H1 (cell line): ENCODE measurements around the gene PAX8. TPM values are rescaled to one million over a fixed set of nuclear protein-coding genes. Genes with fewer than 3 reads are reported as not detected.

Experiments used
- CTCF ChIA-PET: fragments of 300-600 bp; sonication (Branson Sonifier 250); formaldehyde crosslinking; loops from one replicate; lab custom pipeline; 2021; ENCODE audit not compliant: partially characterized antibody; lab: Charles Lee
- POLR2A ChIA-PET: fragments of 300-600 bp; sonication (Branson Sonifier 250); formaldehyde crosslinking; loops from one replicate; lab custom pipeline; 2021; ENCODE audit warnings: inconsistent platforms; ENCODE audit not compliant: partially characterized antibody; lab: Charles Lee
- DNase-seq, 2 experiments: peaks; one replicate each; pipeline versions ENCODE4 v3.0.0 to v3.0.0-alpha.2; 2010 to 2022; ENCODE audit warnings: low spot score in 2 of 2, low read depth in 1 of 2, mixed read lengths in 1 of 2
- FAIRE-seq: peaks from 2 replicates; lab custom pipeline; 2011; peaks lifted over from hg19 to GRCh38; lab: Jason Lieb, UNC
- H2AFZ ChIP-seq: 2 replicates; pipeline ENCODE4 v1.8.1; 2012; ENCODE audit warnings: low read length, inconsistent platforms
- H2AK5ac ChIP-seq: 2 replicates; pipeline ENCODE4 v1.6.1; 2013; ENCODE audit warnings: low read depth, low read length
- H2BK120ac ChIP-seq: replicated peaks from 2 replicates; pipeline ENCODE3; 2013; ENCODE audit warnings: low read depth, low read length, inconsistent platforms
- H2BK12ac ChIP-seq: 2 replicates; pipeline ENCODE4 v1.6.1; 2013; ENCODE audit warnings: low read depth, low read length
- H2BK15ac ChIP-seq: 2 replicates; pipeline ENCODE4 v1.6.1; 2013; ENCODE audit warnings: low read length
- H2BK20ac ChIP-seq: 2 replicates; pipeline ENCODE4 v1.6.1; 2013; ENCODE audit warnings: low read length
- H2BK5ac ChIP-seq: 2 replicates; pipeline ENCODE4 v1.6.1; 2013; ENCODE audit warnings: low read depth, low read length
- H3K14ac ChIP-seq: 2 replicates; pipeline ENCODE4 v1.6.1; 2013; ENCODE audit warnings: inconsistent platforms; ENCODE audit not compliant: insufficient read length
- H3K18ac ChIP-seq: 2 replicates; pipeline ENCODE4 v1.6.1; 2013; ENCODE audit warnings: low read length; ENCODE audit errors: extremely low read depth
- H3K23ac ChIP-seq: 2 replicates; pipeline ENCODE4 v1.6.1; 2013; ENCODE audit warnings: inconsistent platforms; ENCODE audit not compliant: insufficient read length
- H3K23me2 ChIP-seq: 2 replicates; pipeline ENCODE4 v1.6.1; 2013; ENCODE audit warnings: low read depth, low read length
- H3K27ac ChIP-seq: 2 replicates; pipeline ENCODE4 v1.6.1; 2011; ENCODE audit warnings: low read depth, low read length, inconsistent platforms
- H3K27me3 ChIP-seq, 4 experiments: replicated peaks in 1 of 4; 1 replicate in 1 of 4; 2 replicates in 3 of 4; pipeline versions ENCODE4 v1.6.1 to v1.8.1; 2011 to 2013; ENCODE audit warnings: low read length in 3 of 4, mild to moderate bottlenecking in 3 of 4, inconsistent platforms in 2 of 4, mixed read lengths in 2 of 4, moderate library complexity in 1 of 4; ENCODE audit not compliant: control insufficient read depth in 3 of 4, insufficient read depth in 3 of 4; ENCODE audit errors: extremely low read depth in 1 of 4
- H3K36me3 ChIP-seq, 4 experiments: 2 replicates each; pipeline versions ENCODE4 v1.6.1 to v1.8.1; 2011 to 2013; ENCODE audit warnings: mild to moderate bottlenecking in 4 of 4, low read length in 3 of 4, moderate library complexity in 2 of 4, control low read depth in 1 of 4, inconsistent platforms in 1 of 4; ENCODE audit not compliant: insufficient read depth in 4 of 4, control insufficient read depth in 2 of 4
- H3K4ac ChIP-seq: replicated peaks from 2 replicates; pipeline ENCODE3; 2013; ENCODE audit warnings: low read length, low read depth, mixed read lengths, inconsistent platforms; ENCODE audit not compliant: insufficient read length
- H3K4me1 ChIP-seq, 4 experiments: replicated peaks in 1 of 4; 1 replicate in 1 of 4; 2 replicates in 3 of 4; pipeline versions ENCODE4 v1.6.1 to v1.8.1; 2011 to 2013; ENCODE audit warnings: low read length in 3 of 4, inconsistent platforms in 2 of 4, mixed read lengths in 1 of 4; ENCODE audit not compliant: insufficient read depth in 4 of 4, control insufficient read depth in 3 of 4
- H3K4me2 ChIP-seq, 2 experiments: 2 replicates each; pipeline versions ENCODE4 v1.6.1 to v1.8.1; 2011 to 2013; ENCODE audit warnings: low read depth in 2 of 2, low read length in 2 of 2, control low read depth in 1 of 2, inconsistent platforms in 1 of 2, mild to moderate bottlenecking in 1 of 2; ENCODE audit not compliant: insufficient read depth in 1 of 2
- H3K4me3 ChIP-seq, 4 experiments: fragments of 200-600, 300-600 bp in 1 of 4; sonication (generic), shearing (Covaris generic), sonication (Bioruptor Twin) in 1 of 4; 2 replicates each; pipeline versions ENCODE4 v1.5.1 to v1.8.1; 2011 to 2016; ENCODE audit warnings: low read length in 4 of 4, low read depth in 3 of 4, control low read depth in 2 of 4, inconsistent platforms in 2 of 4, mild to moderate bottlenecking in 2 of 4, mixed read lengths in 1 of 4, moderate library complexity in 1 of 4; ENCODE audit not compliant: insufficient read depth in 2 of 4; ENCODE audit errors: extremely low read depth in 1 of 4
- H3K56ac ChIP-seq: replicated peaks from 2 replicates; pipeline ENCODE3; 2013; ENCODE audit warnings: low read depth, mild to moderate bottlenecking, mixed read lengths, low read length, inconsistent platforms; ENCODE audit not compliant: insufficient read length
- H3K79me1 ChIP-seq: 2 replicates; pipeline ENCODE4 v1.6.1; 2013; ENCODE audit warnings: low read depth, low read length, control low read depth
- H3K79me2 ChIP-seq, 2 experiments: 2 replicates each; pipeline versions ENCODE4 v1.6.1 to v1.8.1; 2012 to 2013; ENCODE audit warnings: low read length in 2 of 2, mild to moderate bottlenecking in 2 of 2, inconsistent platforms in 1 of 2; ENCODE audit not compliant: insufficient read depth in 2 of 2, control insufficient read depth in 1 of 2
- H3K9ac ChIP-seq, 4 experiments: replicated peaks in 1 of 4; 1 replicate in 1 of 4; 2 replicates in 3 of 4; pipeline versions ENCODE4 v1.6.1 to v1.8.1; 2011 to 2013; ENCODE audit warnings: low read depth in 3 of 4, low read length in 3 of 4, control low read depth in 2 of 4, mild to moderate bottlenecking in 2 of 4, moderate library complexity in 2 of 4, inconsistent platforms in 1 of 4; ENCODE audit errors: extremely low read depth in 1 of 4
- H3K9me3 ChIP-seq, 2 experiments: 2 replicates each; pipeline versions ENCODE4 v1.6.1 to v1.8.1; 2012 to 2013; ENCODE audit warnings: mild to moderate bottlenecking in 2 of 2, moderate library complexity in 2 of 2, control low read depth in 1 of 2, inconsistent platforms in 1 of 2, low read depth in 1 of 2, low read length in 1 of 2, mixed read lengths in 1 of 2; ENCODE audit not compliant: insufficient read depth in 2 of 2
- H4K20me1 ChIP-seq, 2 experiments: replicated peaks in 1 of 2; 2 replicates each; pipeline versions ENCODE3 to v1.8.1; 2011 to 2013; ENCODE audit warnings: inconsistent platforms in 2 of 2, low read length in 2 of 2, mild to moderate bottlenecking in 1 of 2; ENCODE audit not compliant: insufficient read depth in 2 of 2, control insufficient read depth in 1 of 2
- H4K5ac ChIP-seq: 2 replicates; pipeline ENCODE4 v1.6.1; 2013; ENCODE audit warnings: low read length, low read depth, mixed read lengths, inconsistent platforms; ENCODE audit not compliant: insufficient read length
- H4K8ac ChIP-seq: 2 replicates; pipeline ENCODE4 v1.8.0; 2013; ENCODE audit warnings: mild to moderate bottlenecking, moderate library complexity, low read length, inconsistent platforms; ENCODE audit not compliant: insufficient read depth; ENCODE audit errors: extremely low read depth
- H4K91ac ChIP-seq: replicated peaks from 2 replicates; pipeline ENCODE3; 2013; ENCODE audit warnings: low read length, mixed read lengths, inconsistent platforms; ENCODE audit not compliant: insufficient read length
- BACH1 ChIP-seq: IDR thresholded peaks from 2 replicates; pipeline ENCODE4 v1.6.1; 2012; ENCODE audit warnings: low read length, improper control_type of control experiment
- CTBP2 ChIP-seq: IDR thresholded peaks from 2 replicates; pipeline ENCODE4 v1.7.0; 2011; ENCODE audit warnings: borderline replicate concordance, mild to moderate bottlenecking, moderate library complexity, mixed read lengths, low read length; ENCODE audit not compliant: insufficient read depth, insufficient read length
- JUND ChIP-seq: IDR thresholded peaks from 2 replicates; pipeline ENCODE4 v1.6.1; 2011; ENCODE audit warnings: mild to moderate bottlenecking, improper control_type of control experiment, low read length
- KDM4A ChIP-seq: IDR thresholded peaks from one replicate; pipeline ENCODE4 v1.7.1; 2012; ENCODE audit warnings: low read depth, mild to moderate bottlenecking, moderate library complexity, low read length, inconsistent platforms; ENCODE audit not compliant: severe bottlenecking
- POLR2AphosphoS5 ChIP-seq: IDR thresholded peaks from 2 replicates; pipeline ENCODE4 v1.6.1; 2011; ENCODE audit warnings: low read depth, low read length
- RBBP5 ChIP-seq: IDR thresholded peaks from 2 replicates; pipeline ENCODE4 v1.7.1; 2012; ENCODE audit warnings: low read depth, mild to moderate bottlenecking, inconsistent platforms, low read length, moderate library complexity, borderline replicate concordance
- SIN3A ChIP-seq, 2 experiments: IDR thresholded peaks in 1 of 2; conservative IDR thresholded peaks in 1 of 2; 2 replicates each; pipeline ENCODE4 v1.6.1; 2011 to 2012; ENCODE audit warnings: low read length in 2 of 2, improper control_type of control experiment in 1 of 2, low read depth in 1 of 2, mild to moderate bottlenecking in 1 of 2
- SP1 ChIP-seq: IDR thresholded peaks from 2 replicates; pipeline ENCODE4 v1.6.1; 2011; ENCODE audit warnings: low read depth, low read length
- TCF12 ChIP-seq: IDR thresholded peaks from 2 replicates; pipeline ENCODE4 v1.6.1; 2011; ENCODE audit warnings: low read depth, mild to moderate bottlenecking, low read length
- USF2 ChIP-seq: IDR thresholded peaks from 2 replicates; pipeline ENCODE4 v1.6.1; 2011; ENCODE audit warnings: low read length, improper control_type of control experiment
- WGBS, 2 experiments: shearing (Covaris generic) in 1 of 2; methylation state at CpG; one replicate each; pipeline versions ENCODE4 v1.1.6 to v1.1.7; 2013 to 2015; ENCODE audit warnings: low lambda C conversion rate in 2 of 2, mixed read lengths in 2 of 2, inconsistent platforms in 1 of 2, low coverage in 1 of 2, missing lambda C conversion rate in 1 of 2; ENCODE audit not compliant: insufficient replicate concordance in 2 of 2, insufficient coverage in 1 of 2, insufficient read length in 1 of 2; ENCODE audit errors: extremely low coverage in 1 of 2, missing lambda C conversion rate in 1 of 2; 5-methylcytosine and 5-hydroxymethylcytosine counted together
- polyA plus RNA-seq, 7 experiments: library from polyadenylated mRNA; depleted of rRNA in 3 of 7; stranded (reverse) in 5 of 7; unstranded in 2 of 7; fragments of >200 nt in 5 of 7; fragments of 200-250 nt in 2 of 7; gene quantifications; 1 replicate in 5 of 7; 2 replicates in 1 of 7; 4 replicates in 1 of 7; pipeline versions ENCODE4 v1.2.1 to v1.2.3, GENCODE V29; 2011 to 2013; ENCODE audit warnings: missing spikeins in 2 of 7, mixed read lengths in 2 of 7
- total RNA-seq: library from RNA; stranded (reverse); fragmentation: NEBNext Ultra II Directional; extraction: Animal tissue kit (Norgen Biotek cat#: 25700); gene quantifications from 2 replicates; pipeline ENCODE4 v1.2.1, GENCODE V29; 2021

The PAX8 gene
- total and polyA plus RNA-seq, 2 of the 8 experiments (the other 6 are each of a cell fraction or from before 2014, with no cell fraction given), result 0.02 TPM; not detected in 1

GRCh38 chr2:113264713-113265403 is 13.9 kb downstream of the PAX8 start:
- Histone ChIP-seq H3K4me3 (no peak overlapping the region), H2BK15ac (no peak overlapping the region), H4K91ac (no peak overlapping the region), H3K14ac (no peak overlapping the region), H3K23me2 (peaks cover 2% of the 10 kb centered on the region; the same call in 1 of the 2 replicates), H4K20me1 (peaks cover 0 to 1% of the 10 kb centered on the region in 2 experiments), H3K27me3 (peaks cover 0 to 17% (median 14%) of the 10 kb centered on the region in 4 experiments; a peak in 4 of 7 replicates), H3K4ac (no peak overlapping the region), H2BK20ac (no peak overlapping the region), H3K9ac (no peak overlapping the region), H3K79me2 (no peaks in the 10 kb centered on the region), H2AFZ (no peak overlapping the region), H3K79me1 (no peaks in the 10 kb centered on the region), H3K23ac (no peak overlapping the region), H3K9me3 (no peaks in the 10 kb centered on the region), H2BK5ac (no peak overlapping the region), H4K8ac (no peak overlapping the region; the same call in 1 of the 2 replicates), H3K56ac (no peak overlapping the region), H2BK120ac (no peak overlapping the region), H3K18ac (no peak overlapping the region), H4K5ac (no peak overlapping the region), H3K4me2 (no peak overlapping the region), H2AK5ac (no peak overlapping the region), H2BK12ac (no peak overlapping the region), H3K4me1 (no peaks in the 10 kb centered on the region), H3K36me3 (no peaks in the 10 kb centered on the region), H3K27ac (no peak overlapping the region)
- DNase-seq (no peak), FAIRE-seq (no peak)
- WGBS, 2 experiments, result 86% methylated on average over 9 of the region's 9 CpGs; no CpG with 5 or more reads in 1 of the 2 experiments
- ChIA-PET POLR2A (no interaction called here), CTCF (interaction anchor here (0.9 to 2.4 kb wide), 9 partner anchors 13 to 127 kb away, joined by 3 to 12 read pairs (median 3); no protein-coding TSS in a partner anchor)
- no peak for TF ChIP-seq USF2
- no peak for TF ChIP-seq SP1
- no peak for TF ChIP-seq POLR2AphosphoS5
- no peak for TF ChIP-seq KDM4A
- TF ChIP-seq BACH1, result no peak
- no peak for TF ChIP-seq RBBP5
- TF ChIP-seq SIN3A (conservative IDR thresholded peaks at IDR 0.05 in 1 of 2, IDR thresholded peaks at IDR 0.05 in 1 of 2; ENCODE audit: low read depth in 1 of 2, low read length in 2 of 2), result no peak
- no peak for TF ChIP-seq CTBP2
- no peak for TF ChIP-seq TCF12
- TF ChIP-seq JUND, result no peak
